Bronchial epithelial cell (primary cell): ENCODE measurements around the gene SF3B2. TPM values are rescaled to one million over a fixed set of nuclear protein-coding genes. Genes with fewer than 3 reads are reported as not detected.

Source experiments
- DNase-seq: peaks from one replicate; pipeline ENCODE4 v3.0.0-alpha.2; 2010; ENCODE audit warnings: low read depth
- FAIRE-seq: peaks from 2 replicates; lab custom pipeline; 2011; peaks lifted over from hg19 to GRCh38; lab: Jason Lieb, UNC
- H3K27me3 ChIP-seq: 2 replicates; pipeline ENCODE4 v1.5.1; 2011; ENCODE audit warnings: low read length; ENCODE audit not compliant: control insufficient read depth, insufficient read depth
- H3K36me3 ChIP-seq: 2 replicates; pipeline ENCODE4 v1.5.1; 2011; ENCODE audit warnings: low read length; ENCODE audit not compliant: control insufficient read depth, insufficient read depth
- H3K4me3 ChIP-seq: 2 replicates; pipeline ENCODE4 v1.5.1; 2011; ENCODE audit warnings: mild to moderate bottlenecking, low read depth, low read length, control low read depth
- CTCF ChIP-seq: IDR thresholded peaks from 2 replicates; pipeline ENCODE4 v1.5.1; 2011; ENCODE audit warnings: mild to moderate bottlenecking, moderate library complexity, low read length, control low read depth, inconsistent platforms; ENCODE audit not compliant: insufficient read depth, severe bottlenecking
- total RNA-seq: library from RNA; depleted of rRNA; stranded (reverse); fragments of >200 nt; gene quantifications from 2 replicates; pipeline ENCODE4 v1.2.1, GENCODE V29; 2014

The SF3B2 gene
- total RNA-seq, 1 donor from 2014 or later, result 88.2 TPM

DNA sequence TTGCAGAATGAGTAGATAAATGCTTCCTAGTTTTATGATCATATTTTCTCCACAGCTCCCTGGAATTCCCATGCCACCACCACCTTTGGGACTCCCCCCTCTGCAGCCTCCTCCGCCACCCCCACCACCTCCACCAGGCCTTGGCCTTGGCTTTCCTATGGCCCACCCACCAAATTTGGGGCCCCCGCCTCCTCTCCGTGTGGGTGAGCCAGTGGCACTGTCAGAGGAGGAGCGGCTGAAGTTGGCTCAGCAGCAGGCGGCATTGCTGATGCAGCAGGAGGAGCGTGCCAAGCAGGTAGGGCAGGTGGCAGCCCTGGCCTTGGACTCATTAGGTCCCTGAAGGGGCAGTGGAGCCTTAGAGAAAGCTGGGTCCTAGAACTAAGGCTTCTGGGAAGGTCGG lies 2.9 kb downstream of the SF3B2 start:
- Histone ChIP-seq H3K4me3 (no peak overlapping the region), H3K36me3 (peaks cover 28% of the 10 kb centered on the region), H3K27me3 (no peaks in the 10 kb centered on the region)
- DNase-seq (no peak), FAIRE-seq (no peak)
- no peak for TF ChIP-seq CTCF

- FAIRE-seq, result no peak
- Histone ChIP-seq H3K36me3 (peaks cover 33% of the 10 kb centered on the region), H3K27me3 (no peaks in the 10 kb centered on the region), H3K4me3 (no peak overlapping the region)
- no peak for DNase-seq
- TF ChIP-seq CTCF, result no peak
Measured at GRCh38 chr11:66056501-66056900, 4.3 kb downstream of the SF3B2 start.

DNA sequence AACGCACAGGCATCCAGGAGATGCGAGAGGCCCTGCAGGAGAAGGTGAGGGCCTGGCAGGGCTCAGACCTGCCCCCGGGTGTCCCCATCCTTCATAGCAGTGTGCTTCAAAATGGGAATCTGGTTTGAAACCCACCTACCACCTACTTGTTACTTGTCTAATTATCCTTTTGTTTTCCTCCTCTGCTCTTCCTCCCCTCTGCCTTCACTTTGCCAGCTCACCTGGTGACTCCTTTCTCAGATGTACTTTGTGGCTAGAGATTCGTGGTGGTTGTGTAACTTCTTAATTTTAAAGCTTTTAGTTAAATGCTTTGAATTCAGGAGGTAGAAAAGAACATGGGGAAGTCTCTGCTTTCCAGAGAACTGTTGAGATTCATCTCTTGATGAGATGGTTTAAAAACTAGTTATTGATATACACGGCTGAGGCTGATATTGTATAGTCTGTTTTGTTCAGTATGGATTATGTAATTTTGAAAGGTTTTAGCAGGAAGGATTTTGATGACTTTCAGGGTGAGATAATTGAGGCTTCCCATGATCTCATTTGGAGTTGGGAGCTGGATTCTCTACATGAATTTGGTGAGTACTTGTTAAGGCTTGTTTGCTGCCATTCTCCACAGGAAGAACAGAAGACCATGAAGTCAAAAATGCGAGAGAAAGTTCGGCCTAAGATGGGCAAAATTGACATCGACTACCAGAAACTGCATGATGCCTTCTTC lies 8.0 kb downstream of the SF3B2 start:
- no peaks in the 10 kb centered on the region for H3K27me3 ChIP-seq
- DNase-seq, result peak; percentile 57
- no peak overlapping the region for H3K4me3 ChIP-seq
- no peak for TF ChIP-seq CTCF
- FAIRE-seq, result no peak
- H3K36me3 ChIP-seq, result peaks cover 43% of the 10 kb centered on the region

GRCh38 chr11:66061268-66061667 lies 9.1 kb downstream of the SF3B2 start:
- Histone ChIP-seq H3K27me3 (no peaks in the 10 kb centered on the region), H3K36me3 (peaks cover 40% of the 10 kb centered on the region), H3K4me3 (no peak overlapping the region)
- TF ChIP-seq CTCF, result no peak
- DNase-seq, result no peak
- no peak for FAIRE-seq

GRCh38 chr11:66062408-66062807 lies 10.2 kb downstream of the SF3B2 start:
- no peak for TF ChIP-seq CTCF
- H3K36me3 ChIP-seq, result peaks cover 37% of the 10 kb centered on the region
- no peak for FAIRE-seq
- no peaks in the 10 kb centered on the region for H3K27me3 ChIP-seq
- no peak overlapping the region for H3K4me3 ChIP-seq
- DNase-seq, result no peak

DNA sequence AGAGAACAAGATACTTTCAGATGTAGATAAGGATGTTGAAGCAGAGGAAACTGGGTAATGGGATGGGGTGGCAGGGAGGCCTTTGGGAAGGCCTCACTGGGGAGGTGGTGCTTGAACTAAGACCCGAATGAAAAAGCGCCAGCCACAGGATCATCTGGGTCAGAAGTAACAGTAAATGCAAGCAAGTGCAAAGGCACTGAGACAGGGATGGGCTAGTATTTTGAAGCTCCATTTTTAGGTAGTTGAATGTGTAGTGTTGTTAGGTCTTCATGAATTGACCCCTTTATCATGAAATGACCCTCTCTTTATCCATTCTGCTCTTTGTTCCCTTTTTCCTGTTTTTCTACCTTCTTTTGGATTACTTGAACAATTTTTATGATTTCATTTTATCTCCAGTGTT lies 11.7 kb downstream of the SF3B2 start:
- no peak for FAIRE-seq
- TF ChIP-seq CTCF, result no peak
- Histone ChIP-seq H3K27me3 (no peaks in the 10 kb centered on the region), H3K36me3 (peaks cover 35% of the 10 kb centered on the region), H3K4me3 (no peak overlapping the region)
- DNase-seq, result no peak
